ENCODE results near the gene NGB.
"Not testable (repeated sequence)": the region's sequence is repeated elsewhere in the genome, so short reads cannot be mapped to it uniquely, and the experiment has no call there.

NGB gene, protein sequence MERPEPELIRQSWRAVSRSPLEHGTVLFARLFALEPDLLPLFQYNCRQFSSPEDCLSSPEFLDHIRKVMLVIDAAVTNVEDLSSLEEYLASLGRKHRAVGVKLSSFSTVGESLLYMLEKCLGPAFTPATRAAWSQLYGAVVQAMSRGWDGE

DNA sequence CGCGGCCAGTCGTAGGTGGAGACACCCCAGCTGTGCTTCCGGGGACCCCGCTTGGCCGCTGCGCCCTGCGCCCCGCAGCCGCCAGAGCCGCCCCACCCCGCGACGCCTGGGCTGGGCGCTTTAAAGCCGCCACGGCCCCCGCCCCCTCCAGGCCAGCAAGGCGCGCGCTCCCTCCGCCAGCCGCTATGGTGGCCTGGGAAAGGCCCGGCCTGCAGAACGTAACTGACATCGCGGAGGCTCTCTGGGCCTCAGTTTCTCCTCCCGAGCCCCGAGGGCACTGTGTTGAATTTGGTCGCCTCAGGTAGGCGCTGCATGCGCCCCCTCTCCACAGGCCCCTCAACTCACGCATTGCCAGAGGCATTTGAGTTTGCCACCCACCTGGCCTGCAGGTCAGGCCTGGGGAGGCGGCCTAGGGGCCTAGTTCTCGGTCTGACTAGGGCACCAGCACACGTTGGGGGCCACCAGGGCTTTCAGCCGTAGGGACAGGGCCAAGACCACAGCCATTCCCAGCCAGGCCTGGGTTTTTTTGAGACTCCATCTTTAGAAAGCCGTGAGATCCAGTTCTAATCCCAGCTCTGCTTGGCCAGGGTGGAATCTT lies at the start of gene NGB:
NGB (minus strand) TSS at position 94 of the 598 bp plus-strand sequence. CDS start 269 bp downstream, outside the sequence.
- DNase-seq (ENCODE audit: low read depth in 2 of 2): no peak
- H3K4me3 ChIP-seq (replicated peaks in 1 of 2; ENCODE audit: low read depth in 2 of 2, low read length in 2 of 2): no peak within 1 kb of the TSS
- TF ChIP-seq, protein P1, sequence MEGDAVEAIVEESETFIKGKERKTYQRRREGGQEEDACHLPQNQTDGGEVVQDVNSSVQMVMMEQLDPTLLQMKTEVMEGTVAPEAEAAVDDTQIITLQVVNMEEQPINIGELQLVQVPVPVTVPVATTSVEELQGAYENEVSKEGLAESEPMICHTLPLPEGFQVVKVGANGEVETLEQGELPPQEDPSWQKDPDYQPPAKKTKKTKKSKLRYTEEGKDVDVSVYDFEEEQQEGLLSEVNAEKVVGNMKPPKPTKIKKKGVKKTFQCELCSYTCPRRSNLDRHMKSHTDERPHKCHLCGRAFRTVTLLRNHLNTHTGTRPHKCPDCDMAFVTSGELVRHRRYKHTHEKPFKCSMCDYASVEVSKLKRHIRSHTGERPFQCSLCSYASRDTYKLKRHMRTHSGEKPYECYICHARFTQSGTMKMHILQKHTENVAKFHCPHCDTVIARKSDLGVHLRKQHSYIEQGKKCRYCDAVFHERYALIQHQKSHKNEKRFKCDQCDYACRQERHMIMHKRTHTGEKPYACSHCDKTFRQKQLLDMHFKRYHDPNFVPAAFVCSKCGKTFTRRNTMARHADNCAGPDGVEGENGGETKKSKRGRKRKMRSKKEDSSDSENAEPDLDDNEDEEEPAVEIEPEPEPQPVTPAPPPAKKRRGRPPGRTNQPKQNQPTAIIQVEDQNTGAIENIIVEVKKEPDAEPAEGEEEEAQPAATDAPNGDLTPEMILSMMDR (IDR thresholded peaks at IDR 0.05; ENCODE audit: low read depth, low read length): no peak

GRCh38 chr14:77320238-77320935 lies 49.4 kb upstream of the NGB start, which contains the start of gene POMT2:
TSS of gene POMT2 (minus strand) at chr14:77320883. CDS start at chr14:77320681, 202 bp downstream.
- peak within 1 kb of the TSS; percentile 75 to 96 for H3K4me3 ChIP-seq (replicated peaks in 1 of 2; ENCODE audit: low read depth in 2 of 2, low read length in 2 of 2)
- TF ChIP-seq, protein P1 (IDR thresholded peaks at IDR 0.05; ENCODE audit: low read depth, low read length): no peak
- peak; percentile 89 to 91 for DNase-seq (ENCODE audit: low read depth in 2 of 2)

GRCh38 chr14:77319422-77319821 lies 48.4 kb upstream of the NGB start:
- TF ChIP-seq, protein P1 (IDR thresholded peaks at IDR 0.05; ENCODE audit: low read depth, low read length): no peak
- H3K4me3 ChIP-seq (replicated peaks in 1 of 2; ENCODE audit: low read depth in 2 of 2, low read length in 2 of 2): peak overlapping the region in 1 of 2 donors; percentile 7
- no peak for DNase-seq (ENCODE audit: low read depth in 2 of 2)

- DNase-seq (ENCODE audit: low read depth in 2 of 2): not testable (repeated sequence)
These were observed 47.8 kb upstream of the NGB start for GRCh38 chr14:77318756-77319155.

GRCh38 chr14:77318006-77318553 lies 47.1 kb upstream of the NGB start:
- no peak for DNase-seq (ENCODE audit: low read depth in 2 of 2)
- H3K4me3 ChIP-seq (replicated peaks in 1 of 2; ENCODE audit: low read depth in 2 of 2, low read length in 2 of 2): no peak overlapping the region
- TF ChIP-seq, protein P1 (IDR thresholded peaks at IDR 0.05; ENCODE audit: low read depth, low read length): no peak

More at GRCh38 chr14:77318756-77319155, 47.8 kb upstream of the NGB start:
- H3K4me3 ChIP-seq (replicated peaks in 1 of 2; ENCODE audit: low read depth in 2 of 2, low read length in 2 of 2): not testable (repeated sequence)

GRCh38 chr14:77316872-77317301 lies 45.9 kb upstream of the NGB start:
- no peak overlapping the region for H3K4me3 ChIP-seq (replicated peaks in 1 of 2; ENCODE audit: low read depth in 2 of 2, low read length in 2 of 2)
- DNase-seq (ENCODE audit: low read depth in 2 of 2): no peak
- TF ChIP-seq, protein P1 (IDR thresholded peaks at IDR 0.05; ENCODE audit: low read depth, low read length): no peak

DNA sequence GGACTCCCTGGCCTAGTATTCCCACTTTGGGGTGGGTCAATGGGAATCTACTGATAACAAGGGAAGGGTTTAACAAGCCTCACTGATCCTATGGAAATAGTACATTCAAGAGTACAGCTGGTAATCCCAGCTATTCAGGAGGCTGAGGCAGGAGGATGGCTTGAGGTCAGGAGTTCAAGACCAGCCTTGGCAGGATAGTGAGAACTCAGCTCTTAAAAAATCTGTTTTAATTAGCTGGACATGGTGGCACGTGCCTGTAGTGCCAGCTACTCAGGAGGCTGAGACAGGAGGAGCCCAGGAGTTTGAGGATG lies 45.1 kb upstream of the NGB start:
- TF ChIP-seq, protein P1 (IDR thresholded peaks at IDR 0.05; ENCODE audit: low read depth, low read length): no peak
- DNase-seq (ENCODE audit: low read depth in 2 of 2): no peak
- H3K4me3 ChIP-seq (replicated peaks in 1 of 2; ENCODE audit: low read depth in 2 of 2, low read length in 2 of 2): no peak overlapping the region
